WTC11 (cell line): ENCODE data around the gene FBXL16.

Experiments
- CBFB ChIP-seq: sonication (generic); formaldehyde crosslinking; IDR thresholded peaks from 2 replicates; pipeline ENCODE4 v1.8.1; 2022; ENCODE audit warnings: mild to moderate bottlenecking, low read depth, missing genetic modification reagents
- NFATC4 ChIP-seq: fragments of 250-450 bp; sonication (Bioruptor Pico); IDR thresholded peaks from 2 replicates; pipeline ENCODE4 v1.9.0; 2021; ENCODE audit warnings: mild to moderate bottlenecking
- NFE2L1 ChIP-seq: sonication (generic); formaldehyde crosslinking; IDR thresholded peaks from 2 replicates; pipeline ENCODE4 v1.8.1; 2023; ENCODE audit warnings: missing genetic modification reagents
- ZNF138 ChIP-seq: sonication (generic); formaldehyde crosslinking; conservative IDR thresholded peaks from 2 replicates; pipeline ENCODE4 v1.8.1; 2022; ENCODE audit warnings: mild to moderate bottlenecking, moderate library complexity, missing genetic modification reagents
- TF ChIP-seq, protein P1 (sequence below): fragments of 200-600 bp; IDR thresholded peaks from 2 replicates; pipeline ENCODE4 v1.8.0; 2022; ENCODE audit warnings: antibody characterized with exemption

DNA sequence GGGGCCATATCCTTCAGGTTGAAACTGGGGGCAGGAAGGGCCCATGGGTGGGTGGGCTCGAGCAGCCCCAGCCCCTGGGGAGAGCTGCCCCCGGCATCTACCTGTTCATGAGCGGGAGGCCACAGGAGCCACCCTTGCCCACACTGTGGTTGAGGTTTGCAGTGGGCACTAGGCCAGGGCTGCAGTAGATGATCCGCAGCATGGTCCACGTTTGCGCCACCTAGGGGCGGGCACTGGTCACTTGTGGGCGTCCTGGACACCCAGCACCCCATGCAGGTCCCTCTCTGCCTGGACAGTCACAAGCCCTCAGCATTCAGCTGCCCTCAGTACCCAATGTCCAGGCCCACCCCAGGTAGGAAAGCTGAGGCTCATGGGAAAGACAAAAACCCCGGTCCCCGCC, 19.6 kb downstream of the FBXL16 start:
- TF ChIP-seq ZNF138 (no peak), CBFB (CRISPR knock-in tag) (no peak), NFATC4 (CRISPR knock-in tag) (no peak), NFE2L1 (CRISPR knock-in tag) (no peak)
- TF ChIP-seq, protein P1, sequence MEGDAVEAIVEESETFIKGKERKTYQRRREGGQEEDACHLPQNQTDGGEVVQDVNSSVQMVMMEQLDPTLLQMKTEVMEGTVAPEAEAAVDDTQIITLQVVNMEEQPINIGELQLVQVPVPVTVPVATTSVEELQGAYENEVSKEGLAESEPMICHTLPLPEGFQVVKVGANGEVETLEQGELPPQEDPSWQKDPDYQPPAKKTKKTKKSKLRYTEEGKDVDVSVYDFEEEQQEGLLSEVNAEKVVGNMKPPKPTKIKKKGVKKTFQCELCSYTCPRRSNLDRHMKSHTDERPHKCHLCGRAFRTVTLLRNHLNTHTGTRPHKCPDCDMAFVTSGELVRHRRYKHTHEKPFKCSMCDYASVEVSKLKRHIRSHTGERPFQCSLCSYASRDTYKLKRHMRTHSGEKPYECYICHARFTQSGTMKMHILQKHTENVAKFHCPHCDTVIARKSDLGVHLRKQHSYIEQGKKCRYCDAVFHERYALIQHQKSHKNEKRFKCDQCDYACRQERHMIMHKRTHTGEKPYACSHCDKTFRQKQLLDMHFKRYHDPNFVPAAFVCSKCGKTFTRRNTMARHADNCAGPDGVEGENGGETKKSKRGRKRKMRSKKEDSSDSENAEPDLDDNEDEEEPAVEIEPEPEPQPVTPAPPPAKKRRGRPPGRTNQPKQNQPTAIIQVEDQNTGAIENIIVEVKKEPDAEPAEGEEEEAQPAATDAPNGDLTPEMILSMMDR = peak; percentile 60
